Loucy (cell line): ENCODE data around the gene CMAS.
"Not testable (repeated sequence)": the region's sequence is repeated elsewhere in the genome, so short reads cannot be mapped to it uniquely, and the experiment has no call there.

ENCODE experiments used
- H2AFZ ChIP-seq: fragments of 200-600 bp; sonication (generic); 2 replicates; pipeline ENCODE4 v1.6.0; 2016; ENCODE audit warnings: antibody characterized with exemption, mild to moderate bottlenecking, low read length, moderate library complexity
- H3F3A ChIP-seq: fragments of 200-600 bp; 2 replicates; pipeline ENCODE4 v1.6.0; 2016; ENCODE audit warnings: antibody characterized with exemption, low read depth, mild to moderate bottlenecking
- H3K27me3 ChIP-seq: fragments of 200-600 bp; sonication (generic); 2 replicates; pipeline ENCODE4 v1.6.1; 2014; ENCODE audit warnings: low read length, mild to moderate bottlenecking; ENCODE audit not compliant: insufficient read depth, poor library complexity, severe bottlenecking
- H3K36me3 ChIP-seq: fragments of 200-600 bp; sonication (generic); 2 replicates; pipeline ENCODE4 v1.6.1; 2016; ENCODE audit warnings: low read length; ENCODE audit not compliant: insufficient read depth
- H3K4me1 ChIP-seq: fragments of 200-600 bp; sonication (generic); 2 replicates; pipeline ENCODE4 v1.5.1; 2014; ENCODE audit warnings: low read length, mild to moderate bottlenecking; ENCODE audit not compliant: insufficient read depth, poor library complexity, severe bottlenecking
- H3K4me2 ChIP-seq: fragments of 200-600 bp; sonication (generic); 2 replicates; pipeline ENCODE4 v1.6.0; 2014; ENCODE audit warnings: antibody characterized with exemption, low read length, low read depth, mild to moderate bottlenecking; ENCODE audit not compliant: poor library complexity, severe bottlenecking
- H3K4me3 ChIP-seq: fragments of 200-600 bp; sonication (generic); 2 replicates; pipeline ENCODE4 v1.5.1; 2014; ENCODE audit warnings: low read length, mild to moderate bottlenecking, mixed read lengths; ENCODE audit not compliant: poor library complexity, severe bottlenecking
- H3K79me2 ChIP-seq: fragments of 200-600 bp; sonication (generic); 2 replicates; pipeline ENCODE4 v1.6.1; 2014; ENCODE audit warnings: low read length; ENCODE audit not compliant: insufficient read depth
- H3K9ac ChIP-seq: fragments of 200-600 bp; sonication (generic); 2 replicates; pipeline ENCODE4 v1.6.0; 2014; ENCODE audit warnings: mild to moderate bottlenecking, low read depth, low read length, moderate library complexity; ENCODE audit not compliant: poor library complexity, severe bottlenecking
- H3K9me2 ChIP-seq: fragments of 200-600 bp; sonication (generic); replicated peaks from 2 replicates; pipeline ENCODE4 v1.6.1; 2016; ENCODE audit warnings: low read depth, low read length, mixed read lengths
- H3K9me3 ChIP-seq: fragments of 200-600 bp; sonication (generic); 2 replicates; pipeline ENCODE4 v1.6.1; 2014; ENCODE audit warnings: mild to moderate bottlenecking, antibody characterized with exemption, low read length, low read depth; ENCODE audit not compliant: insufficient read depth
- H4K20me1 ChIP-seq: fragments of 200-600 bp; sonication (generic); 2 replicates; pipeline ENCODE4 v1.6.0; 2014; ENCODE audit warnings: antibody characterized with exemption, low read length, mild to moderate bottlenecking; ENCODE audit not compliant: insufficient read depth, poor library complexity, severe bottlenecking
- EZH2phosphoT487 ChIP-seq: fragments of 200-600 bp; IDR thresholded peaks from 2 replicates; pipeline ENCODE4 v1.6.1; 2018; ENCODE audit warnings: antibody characterized with exemption, mild to moderate bottlenecking, moderate library complexity, borderline replicate concordance
- TF ChIP-seq, protein P1 (sequence below): fragments of 200-600 bp; sonication (generic); conservative IDR thresholded peaks from 2 replicates; pipeline ENCODE4 v1.5.1; 2014; ENCODE audit warnings: mild to moderate bottlenecking, antibody characterized with exemption, low read length

CMAS gene

GRCh38 chr12:22048351-22049041 is 2.5 kb downstream of the CMAS start:
- H4K20me1 ChIP-seq: peaks cover 22% of the 10 kb centered on the region
- peak overlapping the region; percentile 86 for H3K4me2 ChIP-seq
- H3F3A ChIP-seq: no peaks in the 10 kb centered on the region
- H3K9ac ChIP-seq: peak overlapping the region; percentile 92
- H3K79me2 ChIP-seq: peaks cover 46% of the 10 kb centered on the region
- H3K27me3 ChIP-seq: no peaks in the 10 kb centered on the region
- H3K9me3 ChIP-seq: no peaks in the 10 kb centered on the region
- peak overlapping the region; percentile 87 for H3K4me3 ChIP-seq
- no peaks in the 10 kb centered on the region for H3K36me3 ChIP-seq
- no peaks in the 10 kb centered on the region for H3K9me2 ChIP-seq
- H2AFZ ChIP-seq: no peak overlapping the region
- TF ChIP-seq, protein P1, sequence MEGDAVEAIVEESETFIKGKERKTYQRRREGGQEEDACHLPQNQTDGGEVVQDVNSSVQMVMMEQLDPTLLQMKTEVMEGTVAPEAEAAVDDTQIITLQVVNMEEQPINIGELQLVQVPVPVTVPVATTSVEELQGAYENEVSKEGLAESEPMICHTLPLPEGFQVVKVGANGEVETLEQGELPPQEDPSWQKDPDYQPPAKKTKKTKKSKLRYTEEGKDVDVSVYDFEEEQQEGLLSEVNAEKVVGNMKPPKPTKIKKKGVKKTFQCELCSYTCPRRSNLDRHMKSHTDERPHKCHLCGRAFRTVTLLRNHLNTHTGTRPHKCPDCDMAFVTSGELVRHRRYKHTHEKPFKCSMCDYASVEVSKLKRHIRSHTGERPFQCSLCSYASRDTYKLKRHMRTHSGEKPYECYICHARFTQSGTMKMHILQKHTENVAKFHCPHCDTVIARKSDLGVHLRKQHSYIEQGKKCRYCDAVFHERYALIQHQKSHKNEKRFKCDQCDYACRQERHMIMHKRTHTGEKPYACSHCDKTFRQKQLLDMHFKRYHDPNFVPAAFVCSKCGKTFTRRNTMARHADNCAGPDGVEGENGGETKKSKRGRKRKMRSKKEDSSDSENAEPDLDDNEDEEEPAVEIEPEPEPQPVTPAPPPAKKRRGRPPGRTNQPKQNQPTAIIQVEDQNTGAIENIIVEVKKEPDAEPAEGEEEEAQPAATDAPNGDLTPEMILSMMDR: no peak
- no peak for TF ChIP-seq EZH2phosphoT487
- peaks cover 35% of the 10 kb centered on the region for H3K4me1 ChIP-seq

GRCh38 chr12:22050078-22050477 is 4.1 kb downstream of the CMAS start:
- TF ChIP-seq, protein P1: no peak
- no peak for TF ChIP-seq EZH2phosphoT487
- peak overlapping the region; percentile 43 for H3K4me2 ChIP-seq
- no peaks in the 10 kb centered on the region for H3K9me2 ChIP-seq
- H3K9me3 ChIP-seq: no peaks in the 10 kb centered on the region
- peaks cover 35% of the 10 kb centered on the region for H3K4me1 ChIP-seq
- H3K27me3 ChIP-seq: no peaks in the 10 kb centered on the region
- no peak overlapping the region for H3K9ac ChIP-seq
- peaks cover 46% of the 10 kb centered on the region for H3K79me2 ChIP-seq
- H3K4me3 ChIP-seq: peak overlapping the region; percentile 8
- H2AFZ ChIP-seq: no peak overlapping the region
- no peaks in the 10 kb centered on the region for H3F3A ChIP-seq
- peaks cover 22% of the 10 kb centered on the region for H4K20me1 ChIP-seq
- H3K36me3 ChIP-seq: no peaks in the 10 kb centered on the region

- no peaks in the 10 kb centered on the region for H3F3A ChIP-seq
- H3K79me2 ChIP-seq: peaks cover 45% of the 10 kb centered on the region
- no peaks in the 10 kb centered on the region for H3K27me3 ChIP-seq
- TF ChIP-seq, protein P1: no peak
- no peak for TF ChIP-seq EZH2phosphoT487
- peaks cover 22% of the 10 kb centered on the region for H4K20me1 ChIP-seq
- H3K9me3 ChIP-seq: no peaks in the 10 kb centered on the region
- H3K4me1 ChIP-seq: peaks cover 35% of the 10 kb centered on the region
- no peak overlapping the region for H3K9ac ChIP-seq
- peaks cover 6% of the 10 kb centered on the region; the same call in 1 of the 2 replicates for H3K36me3 ChIP-seq
- no peak overlapping the region for H2AFZ ChIP-seq
- H3K4me2 ChIP-seq: peak overlapping the region; percentile 43
- no peaks in the 10 kb centered on the region for H3K9me2 ChIP-seq
- H3K4me3 ChIP-seq: no peak overlapping the region
Measured at GRCh38 chr12:22051114-22051698, 5.2 kb downstream of the CMAS start.

DNA sequence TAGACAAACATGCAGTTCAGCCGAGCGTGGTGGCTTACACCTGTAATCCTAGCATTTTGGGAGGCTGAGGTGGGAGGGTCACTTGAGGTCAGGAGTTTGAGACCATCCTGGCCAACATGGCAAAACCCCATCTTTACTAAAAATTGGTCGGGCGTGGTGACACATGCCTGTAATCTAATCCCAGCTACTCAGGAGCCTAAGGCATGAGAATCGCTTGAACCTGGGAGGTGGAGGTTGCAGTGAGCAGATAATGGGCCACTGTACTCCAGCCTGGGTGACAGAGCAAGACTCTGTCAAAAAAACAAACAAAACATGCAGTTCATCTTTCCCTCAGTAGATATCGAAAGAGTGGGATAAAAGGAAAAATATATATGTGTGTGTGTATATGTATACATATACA is 7.0 kb downstream of the CMAS start:
- Histone ChIP-seq H3K36me3 (peaks cover 15% of the 10 kb centered on the region; the same call in 1 of the 2 replicates), H3K4me1 (peaks cover 25% of the 10 kb centered on the region), H3K79me2 (peaks cover 27% of the 10 kb centered on the region)
- not testable (repeated sequence) for H3K9me3 ChIP-seq, H3K4me2 ChIP-seq, H3K27me3 ChIP-seq, H4K20me1 ChIP-seq, H2AFZ ChIP-seq, H3K4me3 ChIP-seq, H3K9me2 ChIP-seq, H3K9ac ChIP-seq, H3F3A ChIP-seq
